ENCODE results near the gene GCN1.

DNA sequence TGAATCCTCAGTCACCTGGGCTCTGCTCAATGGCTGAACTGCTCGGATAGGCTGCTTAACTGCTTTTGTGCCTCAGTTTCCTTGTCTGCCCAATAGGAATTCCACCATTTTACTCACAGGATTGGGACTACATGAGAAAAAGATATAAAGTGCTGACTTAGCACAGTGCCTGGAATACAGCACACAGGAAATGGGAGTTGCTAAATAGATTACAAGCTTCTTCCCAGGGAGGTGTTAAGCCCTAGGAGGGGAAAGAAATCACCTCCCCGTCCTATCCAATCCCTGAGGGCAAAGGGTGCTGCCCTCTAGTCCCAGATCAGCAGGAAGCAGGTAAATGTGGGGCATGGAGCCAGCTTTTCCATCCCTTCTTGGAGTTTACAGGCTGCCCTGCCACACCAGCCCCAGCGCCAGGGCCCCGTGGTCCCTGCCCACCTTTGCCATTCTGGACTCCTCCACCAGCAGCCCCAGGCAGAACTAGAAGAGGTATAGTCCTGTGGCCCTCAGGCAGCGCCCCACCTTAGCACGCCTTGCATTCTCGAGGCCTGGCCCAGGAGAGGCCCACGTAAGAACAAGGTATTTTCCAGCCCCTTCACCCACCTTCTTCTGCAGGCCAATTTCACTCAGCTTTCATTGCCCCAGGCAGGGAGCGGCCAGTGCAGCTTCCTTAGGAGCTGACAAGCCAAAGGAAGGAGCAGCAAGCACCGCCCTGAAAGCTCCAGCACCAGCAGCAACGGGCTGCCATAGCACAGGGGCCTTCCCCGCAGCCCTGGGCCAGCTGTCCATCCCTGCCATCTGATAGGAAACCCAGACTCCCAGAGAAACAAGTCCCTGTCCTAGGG is 35.2 kb upstream of the GCN1 start:
- TF ChIP-seq, protein P1, sequence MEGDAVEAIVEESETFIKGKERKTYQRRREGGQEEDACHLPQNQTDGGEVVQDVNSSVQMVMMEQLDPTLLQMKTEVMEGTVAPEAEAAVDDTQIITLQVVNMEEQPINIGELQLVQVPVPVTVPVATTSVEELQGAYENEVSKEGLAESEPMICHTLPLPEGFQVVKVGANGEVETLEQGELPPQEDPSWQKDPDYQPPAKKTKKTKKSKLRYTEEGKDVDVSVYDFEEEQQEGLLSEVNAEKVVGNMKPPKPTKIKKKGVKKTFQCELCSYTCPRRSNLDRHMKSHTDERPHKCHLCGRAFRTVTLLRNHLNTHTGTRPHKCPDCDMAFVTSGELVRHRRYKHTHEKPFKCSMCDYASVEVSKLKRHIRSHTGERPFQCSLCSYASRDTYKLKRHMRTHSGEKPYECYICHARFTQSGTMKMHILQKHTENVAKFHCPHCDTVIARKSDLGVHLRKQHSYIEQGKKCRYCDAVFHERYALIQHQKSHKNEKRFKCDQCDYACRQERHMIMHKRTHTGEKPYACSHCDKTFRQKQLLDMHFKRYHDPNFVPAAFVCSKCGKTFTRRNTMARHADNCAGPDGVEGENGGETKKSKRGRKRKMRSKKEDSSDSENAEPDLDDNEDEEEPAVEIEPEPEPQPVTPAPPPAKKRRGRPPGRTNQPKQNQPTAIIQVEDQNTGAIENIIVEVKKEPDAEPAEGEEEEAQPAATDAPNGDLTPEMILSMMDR (IDR thresholded peaks at IDR 0.05), result no peak
- TF ChIP-seq POLR2A (IDR thresholded peaks at IDR 0.05) (no peak), POLR2AphosphoS5 (IDR thresholded peaks at IDR 0.05) (no peak)

Data from upper lobe of left lung (tissue), 4 donors.